Uterus (tissue), 4 donors: ENCODE data around the gene CADM2. TPM values are rescaled to one million over a fixed set of nuclear protein-coding genes. Genes with fewer than 3 reads are reported as not detected.

Source experiments
- DNase-seq, 2 donors: peaks; one replicate each; pipeline ENCODE4 v3.0.0-alpha.2; 2019 to 2020
- H3K27ac ChIP-seq, 2 donors: fragments of 200-600 bp; sonication (generic); 1 replicate in 1 of 2; 2 replicates in 1 of 2; pipeline ENCODE4 v1.5.1; 2016 to 2018
- H3K27me3 ChIP-seq, 2 donors: fragments of 200-600 bp; sonication (generic); one replicate each; pipeline ENCODE4 v1.5.1; 2018 to 2019; ENCODE audit warnings: control low read depth in 1 of 2
- H3K36me3 ChIP-seq, 2 donors: fragments of 200-600 bp; sonication (generic); one replicate each; pipeline ENCODE4 v1.5.1; 2019; ENCODE audit warnings: control low read depth in 1 of 2
- H3K4me1 ChIP-seq, 2 donors: fragments of 200-600 bp; sonication (generic); one replicate each; pipeline ENCODE4 v1.5.1; 2018 to 2019; ENCODE audit warnings: control low read depth in 1 of 2
- H3K4me3 ChIP-seq, 2 donors: fragments of 200-600 bp; sonication (generic); 1 replicate in 1 of 2; 2 replicates in 1 of 2; pipeline ENCODE4 v1.5.1; 2018 to 2019; ENCODE audit warnings: mild to moderate bottlenecking in 1 of 2
- H3K9me3 ChIP-seq, 2 donors: fragments of 200-600 bp; sonication (generic); one replicate each; pipeline ENCODE4 v1.5.1; 2019; ENCODE audit warnings: control low read depth in 1 of 2
- POLR2A ChIP-seq, 2 donors: fragments of 450-650 bp; IDR thresholded peaks; one replicate each; pipeline ENCODE4 v1.6.1; 2016; ENCODE audit warnings: antibody characterized with exemption in 2 of 2, mild to moderate bottlenecking in 1 of 2, moderate library complexity in 1 of 2
- intact Hi-C: fragments of 100-400 bp; cut with DNase I; formaldehyde crosslinking; loops from one replicate; pipeline ENCODE4 v1.15.1; 2023; ENCODE audit warnings: low total_unique reads
- total RNA-seq, 4 donors: library from RNA; depleted of rRNA in 3 of 4; stranded (reverse); fragments of >200 nt in 3 of 4; gene quantifications; one replicate each; pipeline versions ENCODE4 v1.1.0 to v1.2.4, GENCODE V29; 2014 to 2023
- TF ChIP-seq, protein P1 (sequence below), 4 experiments: fragments of 200-600 bp in 2 of 4; fragments of 450-650 bp in 2 of 4; sonication (generic) in 2 of 4; IDR thresholded peaks; one replicate each; pipeline ENCODE4 v1.5.1; 2016 to 2019; ENCODE audit warnings: antibody characterized with exemption in 4 of 4, mild to moderate bottlenecking in 2 of 4, moderate library complexity in 1 of 4
- donor health status: DM: yes; HTN: yes; CAD: no.

Gene CADM2
- total RNA-seq, 4 donors from 2014 or later: 0.29 to 6.6 (median 0.85) TPM; not detected in 1

DNA sequence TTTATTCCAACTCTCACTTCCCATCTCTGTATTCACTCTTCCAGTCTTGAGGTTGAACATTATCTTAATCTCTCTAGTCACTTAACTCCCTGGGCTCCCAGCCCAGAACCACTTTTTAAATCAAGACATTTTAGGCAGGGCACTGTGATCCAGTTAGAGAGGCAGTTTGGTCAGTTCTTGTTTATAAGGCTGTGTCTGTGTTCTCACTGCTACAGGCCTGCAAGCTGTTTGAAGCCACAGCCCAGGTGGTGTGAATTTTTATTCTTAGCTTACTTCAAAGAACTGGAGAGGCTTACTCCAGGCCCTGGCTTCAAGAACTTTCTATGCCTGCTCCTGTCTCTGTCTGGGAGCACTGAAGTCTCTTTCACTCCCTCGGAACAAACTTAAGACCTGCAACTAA is 906.1 kb downstream of the CADM2 start:
- Histone ChIP-seq H3K4me1 (no peaks in the 10 kb centered on the region), H3K9me3 (no peaks in the 10 kb centered on the region), H3K27me3 (no peaks in the 10 kb centered on the region), H3K36me3 (peaks cover 0 to 3% of the 10 kb centered on the region in 2 donors), H3K27ac (no peak overlapping the region), H3K4me3 (no peak overlapping the region)
- TF ChIP-seq, protein P1, sequence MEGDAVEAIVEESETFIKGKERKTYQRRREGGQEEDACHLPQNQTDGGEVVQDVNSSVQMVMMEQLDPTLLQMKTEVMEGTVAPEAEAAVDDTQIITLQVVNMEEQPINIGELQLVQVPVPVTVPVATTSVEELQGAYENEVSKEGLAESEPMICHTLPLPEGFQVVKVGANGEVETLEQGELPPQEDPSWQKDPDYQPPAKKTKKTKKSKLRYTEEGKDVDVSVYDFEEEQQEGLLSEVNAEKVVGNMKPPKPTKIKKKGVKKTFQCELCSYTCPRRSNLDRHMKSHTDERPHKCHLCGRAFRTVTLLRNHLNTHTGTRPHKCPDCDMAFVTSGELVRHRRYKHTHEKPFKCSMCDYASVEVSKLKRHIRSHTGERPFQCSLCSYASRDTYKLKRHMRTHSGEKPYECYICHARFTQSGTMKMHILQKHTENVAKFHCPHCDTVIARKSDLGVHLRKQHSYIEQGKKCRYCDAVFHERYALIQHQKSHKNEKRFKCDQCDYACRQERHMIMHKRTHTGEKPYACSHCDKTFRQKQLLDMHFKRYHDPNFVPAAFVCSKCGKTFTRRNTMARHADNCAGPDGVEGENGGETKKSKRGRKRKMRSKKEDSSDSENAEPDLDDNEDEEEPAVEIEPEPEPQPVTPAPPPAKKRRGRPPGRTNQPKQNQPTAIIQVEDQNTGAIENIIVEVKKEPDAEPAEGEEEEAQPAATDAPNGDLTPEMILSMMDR (IDR thresholded peaks at IDR 0.05): no peak
- no peak for TF ChIP-seq POLR2A (IDR thresholded peaks at IDR 0.05)
- intact Hi-C loops: no loop called here
- no peak for DNase-seq

DNA sequence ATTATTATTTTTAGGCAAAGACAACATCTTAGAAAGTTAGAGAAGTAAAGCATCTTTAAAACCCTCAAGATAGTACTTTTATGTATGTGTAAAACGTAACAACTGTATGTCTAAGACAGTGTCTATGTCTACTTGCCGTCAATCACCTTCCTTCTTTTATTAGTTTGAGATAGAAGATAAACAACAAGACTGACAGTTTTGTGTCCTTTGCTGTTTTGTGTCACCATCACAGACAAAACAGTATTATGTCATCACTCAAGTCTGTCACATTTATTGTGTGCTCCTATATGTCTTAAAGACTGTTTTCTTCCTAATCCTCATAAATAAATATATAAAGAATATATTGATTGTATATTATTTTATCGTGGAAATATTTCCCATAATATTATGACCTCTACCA is 908.3 kb downstream of the CADM2 start:
- DNase-seq: no peak
- Histone ChIP-seq H3K4me1 (no peaks in the 10 kb centered on the region), H3K36me3 (peaks cover 0 to 3% of the 10 kb centered on the region in 2 donors), H3K27ac (no peak overlapping the region), H3K9me3 (no peaks in the 10 kb centered on the region), H3K4me3 (no peak overlapping the region), H3K27me3 (no peaks in the 10 kb centered on the region)
- intact Hi-C loops: no loop called here
- TF ChIP-seq, protein P1 (IDR thresholded peaks at IDR 0.05): no peak
- no peak for TF ChIP-seq POLR2A (IDR thresholded peaks at IDR 0.05)

DNA sequence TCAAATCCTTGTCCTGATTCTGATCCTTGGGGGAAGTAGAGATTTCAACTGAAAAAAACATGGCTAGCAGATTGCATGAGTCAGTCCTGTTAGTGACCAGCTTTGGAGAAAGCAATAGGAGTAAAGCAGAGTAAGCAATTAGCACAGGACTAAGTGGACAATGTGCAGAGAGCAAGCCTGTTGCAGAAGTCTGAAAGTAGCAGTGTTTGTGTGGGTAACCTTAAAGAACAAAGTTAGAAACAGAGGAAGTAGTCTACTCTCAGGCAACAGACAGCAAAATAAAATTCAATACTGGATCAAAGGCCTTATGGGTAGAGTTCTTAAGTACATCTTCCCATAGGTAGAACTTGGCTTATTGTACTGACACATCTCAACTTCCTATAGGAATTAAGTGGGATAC is 916.8 kb downstream of the CADM2 start:
- Histone ChIP-seq H3K27ac (no peak overlapping the region), H3K4me3 (no peak overlapping the region), H3K27me3 (no peaks in the 10 kb centered on the region), H3K36me3 (no peaks in the 10 kb centered on the region), H3K4me1 (no peaks in the 10 kb centered on the region), H3K9me3 (no peaks in the 10 kb centered on the region)
- TF ChIP-seq, protein P1 (IDR thresholded peaks at IDR 0.05): no peak
- TF ChIP-seq POLR2A (IDR thresholded peaks at IDR 0.05): no peak
- intact Hi-C loops: no loop called here
- no peak for DNase-seq

DNA sequence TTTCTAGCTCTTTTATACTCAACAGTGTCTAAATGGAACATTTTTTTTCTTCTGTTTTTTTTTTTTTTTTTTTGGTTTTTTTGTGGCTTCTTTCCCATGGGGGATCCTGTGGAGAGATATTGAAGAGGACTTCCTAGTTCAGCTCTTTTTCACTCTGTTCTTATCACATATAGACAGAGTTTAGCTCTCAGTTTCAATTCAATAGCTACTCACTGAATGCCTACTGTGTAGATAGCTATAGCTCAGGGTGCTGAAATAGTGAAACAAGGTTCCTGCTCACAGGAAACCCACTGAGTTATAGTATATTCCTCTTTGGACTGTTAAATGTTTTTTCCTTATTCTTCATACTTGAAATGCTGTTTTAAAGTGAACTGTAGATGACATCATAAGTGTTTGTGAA is 918.8 kb downstream of the CADM2 start:
- H3K9me3 ChIP-seq: no peaks in the 10 kb centered on the region

DNA sequence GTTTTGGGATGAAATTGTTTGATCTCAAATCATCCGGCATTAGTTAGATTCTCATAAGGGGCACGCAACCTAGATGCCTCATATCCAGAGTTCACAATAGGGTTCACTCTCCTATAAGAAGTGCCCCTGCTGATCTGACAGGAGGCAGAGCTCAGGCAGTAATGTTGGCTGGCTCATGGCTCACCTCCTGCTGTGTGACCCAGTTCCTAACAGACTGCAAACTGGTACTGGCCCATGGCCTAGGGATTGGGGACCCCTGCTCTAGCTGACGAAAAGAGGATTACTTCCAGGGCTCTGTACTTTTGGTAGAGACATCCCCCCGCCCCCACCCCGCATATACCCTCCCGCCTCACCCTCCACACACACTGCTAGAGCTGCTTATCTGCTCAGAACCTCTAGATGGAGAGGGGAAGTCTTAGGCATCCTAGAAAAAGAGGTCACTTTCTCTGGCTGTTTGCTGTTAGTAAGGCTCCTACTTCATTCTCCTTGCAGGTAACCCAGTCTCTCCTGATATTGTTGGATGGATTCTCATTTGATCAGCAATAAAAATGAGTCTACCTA is 923.1 kb downstream of the CADM2 start:
- intact Hi-C loops: no loop called here
- Histone ChIP-seq H3K27ac (no peak overlapping the region), H3K27me3 (no peaks in the 10 kb centered on the region), H3K36me3 (no peaks in the 10 kb centered on the region), H3K9me3 (no peaks in the 10 kb centered on the region), H3K4me1 (no peaks in the 10 kb centered on the region), H3K4me3 (no peak overlapping the region)
- TF ChIP-seq, protein P1 (IDR thresholded peaks at IDR 0.05): no peak
- TF ChIP-seq POLR2A (IDR thresholded peaks at IDR 0.05): no peak
- DNase-seq: no peak

More for the DNA sequence above, 918.8 kb downstream of the CADM2 start:
- intact Hi-C loops: no loop called here
- H3K4me1 ChIP-seq: no peaks in the 10 kb centered on the region
- no peak overlapping the region for H3K27ac ChIP-seq
- H3K4me3 ChIP-seq: no peak overlapping the region
- H3K36me3 ChIP-seq: no peaks in the 10 kb centered on the region
- H3K27me3 ChIP-seq: no peaks in the 10 kb centered on the region
- TF ChIP-seq, protein P1 (IDR thresholded peaks at IDR 0.05): no peak
- no peak for TF ChIP-seq POLR2A (IDR thresholded peaks at IDR 0.05)
- no peak for DNase-seq
